Activated CD8-positive, alpha-beta memory T cell treated with anti-CD3 and anti-CD28 coated beads for 1 hour (primary cell): Measurements from ENCODE around the gene DKC1.
"Not testable (repeated sequence)": the region's sequence is repeated elsewhere in the genome, so short reads cannot be mapped to it uniquely, and the experiment has no call there.

ENCODE experiments used
- DNase-seq, 2 donors: peaks; one replicate each; pipeline ENCODE4 v3.0.0-alpha.2; 2020; ENCODE audit warnings: low read depth in 1 of 2; ENCODE audit errors: extremely low read depth in 1 of 2

DKC1 gene

GRCh38 chrX:154785716-154786115, 23.1 kb downstream of the DKC1 start:
- no peak for DNase-seq

GRCh38 chrX:154791467-154791866, 28.8 kb downstream of the DKC1 start:
- no peak for DNase-seq

DNA sequence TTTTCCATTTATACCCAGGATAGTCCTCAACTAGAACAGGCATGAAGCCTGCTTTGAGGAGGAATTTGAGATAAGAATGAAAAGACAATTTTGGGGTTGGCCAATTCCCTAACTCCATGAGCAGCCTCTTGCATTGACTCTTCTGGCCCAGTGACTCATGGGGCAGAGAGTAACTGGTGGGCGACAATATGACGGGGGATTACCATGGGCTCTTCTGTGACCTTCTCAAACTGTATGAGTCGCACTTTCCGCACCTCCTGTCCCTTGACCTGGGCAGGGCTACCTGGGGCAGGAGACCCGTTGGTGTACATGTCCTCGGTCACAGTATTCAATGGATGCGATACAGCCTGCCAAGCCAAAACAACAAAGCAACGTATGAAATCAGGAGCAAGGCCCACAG, 29.3 kb downstream of the DKC1 start:
- no peak for DNase-seq

DNA sequence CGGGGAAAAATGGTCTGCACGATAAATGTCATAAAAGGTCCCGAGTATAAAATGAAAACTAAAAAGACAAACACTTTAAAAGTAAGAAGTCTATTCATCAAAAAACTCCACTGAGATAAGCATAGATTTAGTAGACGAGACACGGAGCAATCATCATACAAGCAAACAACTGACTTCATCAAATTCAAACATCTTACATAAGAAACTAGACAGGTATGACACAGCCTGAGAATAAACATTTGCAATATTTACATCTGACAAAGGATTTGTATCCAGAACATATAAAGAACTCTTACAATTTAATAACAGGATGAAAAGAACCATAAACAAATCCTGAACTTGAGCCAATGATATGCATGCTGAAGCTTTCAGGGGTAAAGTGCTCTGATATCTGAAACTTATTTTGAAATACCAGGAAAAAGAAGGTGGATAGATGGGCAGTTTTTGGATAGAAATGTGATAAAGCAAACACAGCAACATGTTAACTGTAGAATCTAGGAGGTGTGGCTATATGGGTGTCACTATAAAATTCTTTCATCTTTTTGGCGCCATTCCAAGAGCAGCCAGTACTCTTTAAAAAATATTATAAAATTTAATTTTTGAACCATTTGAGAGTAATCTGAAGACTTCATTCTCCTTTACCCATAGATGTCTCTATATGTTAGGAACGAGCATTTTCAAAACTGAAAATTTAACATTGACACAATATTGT, 30.6 kb downstream of the DKC1 start:
- no peak for DNase-seq

GRCh38 chrX:154795016-154795415, 32.4 kb downstream of the DKC1 start:
- no peak for DNase-seq

- DNase-seq, result no peak
These were observed 34.3 kb downstream of the DKC1 start for GRCh38 chrX:154797006-154797405.

GRCh38 chrX:154799556-154800348, 37.1 kb downstream of the DKC1 start:
- no peak for DNase-seq

DNA sequence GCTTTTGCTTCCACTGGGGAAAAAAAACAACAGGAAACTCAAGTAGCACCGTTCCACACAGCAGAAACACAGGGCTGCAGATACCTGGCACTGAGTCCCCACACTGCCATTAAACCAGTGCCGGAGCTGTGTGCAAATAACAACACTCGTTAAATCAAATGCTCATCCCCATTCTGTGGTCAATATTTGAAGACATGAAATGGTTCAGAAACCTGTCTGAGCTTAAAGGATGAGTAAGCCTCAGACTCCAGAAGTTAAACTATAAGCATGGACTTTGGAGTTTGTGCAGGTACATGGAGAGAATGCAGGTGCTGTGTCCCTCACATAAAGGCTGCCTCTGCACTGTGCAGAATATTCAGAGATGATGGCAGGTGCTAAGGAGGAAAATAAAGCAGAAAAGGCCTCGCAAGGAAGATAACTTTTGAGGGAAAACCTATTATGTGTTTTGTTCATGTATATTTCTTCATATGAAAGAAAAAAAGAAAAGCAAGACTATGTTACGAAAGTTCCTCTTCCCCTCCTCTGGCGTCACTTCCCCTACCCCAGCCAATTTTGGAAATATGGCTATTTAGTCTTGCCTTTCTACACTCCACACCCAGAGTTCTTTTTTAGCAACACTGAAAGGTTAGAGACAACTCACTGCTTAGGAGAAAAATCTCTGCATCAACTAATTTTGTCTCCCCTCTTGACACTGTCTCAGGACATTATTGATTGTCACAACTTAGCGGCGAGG, 38.0 kb downstream of the DKC1 start:
- no peak for DNase-seq

GRCh38 chrX:154802947-154803346, 40.3 kb downstream of the DKC1 start:
- DNase-seq, result no peak

DNA sequence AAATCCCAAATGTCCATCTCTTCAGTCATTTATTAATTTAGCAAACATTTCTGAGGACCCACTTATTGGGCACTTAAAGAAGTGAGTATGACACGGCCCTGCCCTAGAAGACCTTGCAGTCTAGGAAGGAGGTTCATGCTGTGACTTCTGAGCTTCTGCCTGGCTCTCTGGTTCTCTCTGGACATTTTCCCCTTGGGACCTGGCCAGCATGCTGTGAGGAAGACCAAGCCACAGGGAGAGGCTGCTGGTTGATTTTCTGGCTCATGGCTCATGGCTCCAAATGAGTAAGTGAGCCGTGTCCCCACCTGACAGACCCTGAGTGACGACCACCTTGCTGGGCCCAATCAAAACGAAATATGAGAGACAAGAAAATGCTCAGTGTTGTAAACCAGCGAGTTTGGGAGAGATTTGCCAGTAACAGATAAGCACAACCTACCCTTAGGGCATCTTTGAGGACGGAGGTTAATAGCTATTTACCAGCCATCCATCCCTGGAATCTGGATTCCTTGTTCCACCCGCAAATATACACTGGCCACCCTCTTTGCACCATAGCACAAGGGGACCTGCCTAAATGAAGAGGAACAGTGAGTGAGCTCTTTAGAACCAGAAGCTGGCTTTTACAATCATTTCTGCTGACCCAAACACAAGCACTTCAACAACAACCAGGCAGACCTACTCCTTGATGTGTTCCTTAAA, 41.7 kb downstream of the DKC1 start:
- DNase-seq, result no peak

GRCh38 chrX:154804957-154805695, 42.5 kb downstream of the DKC1 start, which contains the start of gene MPP1:
MPP1 (minus strand) TSS chrX:154805485; CDS start chrX:154805373, 112 bp downstream.
- peak; percentile 14 to 57 for DNase-seq

DNA sequence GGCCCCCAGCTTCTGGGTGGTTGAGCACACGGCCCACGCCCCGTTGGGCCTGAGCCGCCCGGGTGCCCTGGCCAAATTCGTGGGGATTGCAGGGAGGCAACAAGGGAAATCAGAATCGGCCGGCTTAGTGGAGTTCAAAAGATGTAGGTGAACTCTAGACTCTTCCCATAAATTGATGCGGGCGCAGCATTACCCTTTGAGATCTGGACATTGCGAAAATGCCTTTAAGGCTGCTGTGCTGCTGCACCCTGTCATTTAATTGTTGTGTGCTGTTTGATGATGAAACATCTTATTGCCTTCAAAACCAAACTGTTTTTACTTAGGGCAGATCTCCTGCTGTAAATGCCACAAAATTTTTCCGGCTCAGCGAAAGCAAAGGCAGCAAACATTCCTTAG, 43.0 kb downstream of the DKC1 start:
- DNase-seq, result no peak

GRCh38 chrX:154806837-154807501, 44.3 kb downstream of the DKC1 start:
- no peak for DNase-seq

GRCh38 chrX:154809939-154810665, 47.4 kb downstream of the DKC1 start:
- no peak for DNase-seq

DNA sequence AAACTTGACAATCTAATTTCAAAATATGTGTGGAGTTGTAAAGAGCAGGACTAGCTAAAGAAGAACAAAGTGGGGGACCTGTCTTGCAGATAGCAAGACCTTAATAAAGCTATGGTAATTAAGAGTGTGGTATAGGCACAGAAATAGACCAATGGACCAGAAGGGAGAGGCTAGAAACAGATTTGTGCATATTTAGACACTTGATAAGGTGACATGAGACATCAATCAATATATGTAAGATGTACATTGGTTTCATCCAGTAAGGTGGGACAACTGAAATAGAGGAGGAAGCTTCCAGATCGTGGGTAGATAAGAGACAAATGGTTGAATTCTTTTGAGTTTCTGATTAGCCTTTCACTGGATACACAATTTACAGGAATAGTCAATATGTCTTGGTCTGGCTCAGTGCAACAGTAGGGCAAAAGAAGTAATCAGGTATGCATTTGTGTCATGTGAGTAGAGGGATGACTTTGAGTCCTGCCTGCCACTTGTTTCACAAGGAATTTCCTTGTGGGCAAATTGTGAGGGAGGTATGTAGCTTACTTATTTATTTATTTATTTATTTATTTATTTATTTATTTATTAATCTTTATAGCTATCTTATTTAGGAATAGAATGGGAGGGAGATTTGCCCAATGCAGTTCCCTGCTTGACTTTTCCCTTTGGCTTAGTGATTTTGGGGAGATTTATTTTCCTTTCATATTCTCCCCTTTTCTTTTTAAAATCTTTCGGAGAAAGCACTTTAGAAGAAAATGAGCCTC, 49.9 kb downstream of the DKC1 start:
- DNase-seq, result no peak

DNA sequence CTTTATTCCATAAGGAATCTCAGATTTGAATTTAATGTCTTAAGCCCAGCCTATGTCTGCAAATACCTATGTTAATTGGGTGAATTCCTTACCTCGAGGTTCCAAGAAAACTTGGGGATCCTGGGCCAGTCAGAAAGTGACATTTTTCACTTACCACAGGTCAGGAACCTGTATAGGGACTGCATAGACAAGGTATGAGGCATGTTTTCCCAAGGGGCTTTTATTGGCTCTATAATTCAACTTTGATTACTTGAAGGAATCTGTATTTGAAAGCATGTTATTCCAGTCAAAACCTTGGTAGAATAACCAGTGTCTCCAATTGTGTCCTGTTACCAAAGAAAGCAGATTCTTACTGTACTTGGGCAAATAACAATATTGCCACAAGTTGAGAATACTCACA, 51.1 kb downstream of the DKC1 start:
- no peak for DNase-seq

DNA sequence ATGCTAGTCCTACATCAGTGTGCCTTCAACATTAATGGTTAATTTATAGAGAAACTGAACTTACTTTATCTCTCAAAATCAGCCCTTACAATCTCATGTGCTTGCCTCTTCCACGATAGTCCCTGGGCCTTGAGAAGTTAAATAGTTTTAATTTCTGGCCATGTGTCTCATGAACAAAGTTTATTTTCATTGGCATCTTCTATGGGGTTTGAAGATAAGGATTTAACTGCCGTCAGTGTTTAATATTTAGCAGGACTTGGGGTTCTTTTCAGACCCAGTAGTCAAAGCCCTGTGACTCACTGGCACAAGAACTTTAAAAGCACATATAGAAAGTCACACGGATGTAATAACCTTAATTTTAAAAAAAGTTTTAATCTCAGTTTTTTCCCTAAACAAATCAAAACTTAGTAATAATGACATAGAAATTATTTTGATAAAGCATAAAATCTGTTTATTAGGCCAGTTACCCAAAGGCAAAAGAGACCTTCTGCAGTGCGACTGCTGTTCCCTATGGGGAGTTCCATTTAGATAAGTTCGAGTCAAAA, 52.7 kb downstream of the DKC1 start:
- DNase-seq, result no peak

DNA sequence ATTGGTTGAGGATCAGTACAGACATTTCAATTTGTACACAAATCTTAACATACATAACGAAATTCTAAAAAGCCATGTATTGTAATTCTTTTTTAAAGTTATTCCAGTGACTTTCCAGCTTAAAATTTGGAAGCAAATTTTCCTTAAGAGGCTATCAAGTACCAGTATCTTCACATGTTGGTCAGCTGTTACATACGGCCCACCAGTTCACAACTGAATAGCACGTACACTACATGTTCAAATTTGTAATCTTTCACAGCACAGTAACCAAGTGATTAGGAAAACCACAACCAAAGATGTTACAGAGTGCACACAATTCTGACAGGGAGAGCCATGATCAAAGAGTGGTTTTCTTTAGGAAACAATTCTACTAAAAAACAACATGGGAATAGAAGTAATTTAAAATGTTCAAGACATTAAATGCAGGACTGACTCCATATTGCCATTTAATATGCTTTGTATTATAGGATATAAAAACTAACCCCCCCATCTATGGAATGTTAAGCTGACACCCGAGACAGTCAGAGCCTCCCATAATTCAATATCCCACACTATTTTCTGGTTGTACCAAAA, 53.7 kb downstream of the DKC1 start:
- not testable (repeated sequence) for DNase-seq
